ENCODE results near the gene GAS7.

DNA sequence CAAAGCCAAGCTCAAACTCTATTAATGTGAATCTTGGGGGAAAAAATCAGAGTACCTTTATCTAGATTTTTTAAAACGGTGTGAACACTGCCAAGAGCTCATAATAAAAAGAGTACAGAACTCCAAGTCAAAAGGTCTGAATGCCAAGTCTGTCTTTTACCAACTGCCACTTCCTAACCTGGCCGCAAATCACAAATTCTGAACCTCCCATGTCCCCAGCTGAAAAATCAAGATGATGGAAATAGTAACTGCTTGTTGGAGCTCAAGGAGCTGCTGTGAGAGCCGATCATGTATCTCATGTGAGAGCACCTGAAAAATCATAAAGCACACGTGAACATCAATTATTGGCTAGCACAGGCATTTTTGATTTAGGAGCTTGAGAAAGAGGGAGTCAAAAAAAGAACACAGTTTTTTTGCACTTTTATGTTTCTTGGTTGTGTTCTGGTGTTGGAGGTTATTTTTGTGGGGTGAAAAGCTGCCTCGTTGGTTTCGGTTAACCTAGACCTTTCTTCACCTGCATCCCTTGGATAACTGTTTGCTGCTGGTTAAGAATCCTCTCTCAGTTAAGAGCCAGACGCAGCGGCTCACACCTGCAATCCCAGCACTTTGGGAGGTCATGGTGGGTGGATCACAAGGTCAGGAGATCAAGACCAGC, 50.5 kb downstream of the GAS7 start:
- no peak for TF ChIP-seq EZH2 (IDR thresholded peaks at IDR 0.05; ENCODE audit: insufficient read depth, low read length)
- TF ChIP-seq, protein P1, sequence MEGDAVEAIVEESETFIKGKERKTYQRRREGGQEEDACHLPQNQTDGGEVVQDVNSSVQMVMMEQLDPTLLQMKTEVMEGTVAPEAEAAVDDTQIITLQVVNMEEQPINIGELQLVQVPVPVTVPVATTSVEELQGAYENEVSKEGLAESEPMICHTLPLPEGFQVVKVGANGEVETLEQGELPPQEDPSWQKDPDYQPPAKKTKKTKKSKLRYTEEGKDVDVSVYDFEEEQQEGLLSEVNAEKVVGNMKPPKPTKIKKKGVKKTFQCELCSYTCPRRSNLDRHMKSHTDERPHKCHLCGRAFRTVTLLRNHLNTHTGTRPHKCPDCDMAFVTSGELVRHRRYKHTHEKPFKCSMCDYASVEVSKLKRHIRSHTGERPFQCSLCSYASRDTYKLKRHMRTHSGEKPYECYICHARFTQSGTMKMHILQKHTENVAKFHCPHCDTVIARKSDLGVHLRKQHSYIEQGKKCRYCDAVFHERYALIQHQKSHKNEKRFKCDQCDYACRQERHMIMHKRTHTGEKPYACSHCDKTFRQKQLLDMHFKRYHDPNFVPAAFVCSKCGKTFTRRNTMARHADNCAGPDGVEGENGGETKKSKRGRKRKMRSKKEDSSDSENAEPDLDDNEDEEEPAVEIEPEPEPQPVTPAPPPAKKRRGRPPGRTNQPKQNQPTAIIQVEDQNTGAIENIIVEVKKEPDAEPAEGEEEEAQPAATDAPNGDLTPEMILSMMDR (IDR thresholded peaks at IDR 0.05; ENCODE audit: insufficient read depth, low read depth, low read length), result no peak
